IPS-11a (cell line): ENCODE measurements around the gene GNPNAT1.

Experiments
- H3K4me3 ChIP-seq: one replicate; pipeline ENCODE4 v1.5.1; 2013; ENCODE audit warnings: low read depth, low read length, control low read depth

The GNPNAT1 gene

GRCh38 chr14:52791223-52792096, at the start of gene GNPNAT1:
Gene GNPNAT1 (minus strand): TSS chr14:52791607. CDS start chr14:52784650, 6,957 bp downstream.
- H3K4me3 ChIP-seq, result peak within 1 kb of the TSS; percentile 89

GRCh38 chr14:52840877-52841276, 49.5 kb upstream of the GNPNAT1 start:
- H3K4me3 ChIP-seq, result no peak overlapping the region

GRCh38 chr14:52837451-52837850, 46.0 kb upstream of the GNPNAT1 start:
- H3K4me3 ChIP-seq, result no peak overlapping the region

GRCh38 chr14:52836063-52836462, 44.7 kb upstream of the GNPNAT1 start:
- no peak overlapping the region for H3K4me3 ChIP-seq

- no peak overlapping the region for H3K4me3 ChIP-seq
Observed at GRCh38 chr14:52835122-52835903, 43.9 kb upstream of the GNPNAT1 start.

- no peak overlapping the region for H3K4me3 ChIP-seq
Observed at GRCh38 chr14:52834440-52834842, 43.0 kb upstream of the GNPNAT1 start.

GRCh38 chr14:52833891-52834290, 42.5 kb upstream of the GNPNAT1 start:
- H3K4me3 ChIP-seq, result no peak overlapping the region

- H3K4me3 ChIP-seq, result no peak overlapping the region
Observed at GRCh38 chr14:52829527-52830185, 38.2 kb upstream of the GNPNAT1 start.

GRCh38 chr14:52827426-52827825, 36.0 kb upstream of the GNPNAT1 start:
- no peak overlapping the region for H3K4me3 ChIP-seq

GRCh38 chr14:52825085-52825484, 33.7 kb upstream of the GNPNAT1 start:
- H3K4me3 ChIP-seq, result no peak overlapping the region

- no peak overlapping the region for H3K4me3 ChIP-seq
Observed at GRCh38 chr14:52824462-52824861, 33.1 kb upstream of the GNPNAT1 start.

GRCh38 chr14:52821805-52822250, 30.4 kb upstream of the GNPNAT1 start:
- H3K4me3 ChIP-seq, result no peak overlapping the region

- H3K4me3 ChIP-seq, result no peak overlapping the region
Observed at GRCh38 chr14:52808101-52808500, 16.7 kb upstream of the GNPNAT1 start.

GRCh38 chr14:52806115-52806514, 14.7 kb upstream of the GNPNAT1 start:
- no peak overlapping the region for H3K4me3 ChIP-seq

GRCh38 chr14:52802597-52802996, 11.2 kb upstream of the GNPNAT1 start:
- H3K4me3 ChIP-seq, result no peak overlapping the region

GRCh38 chr14:52801014-52801712, 9.8 kb upstream of the GNPNAT1 start:
- no peak overlapping the region for H3K4me3 ChIP-seq

- H3K4me3 ChIP-seq, result no peak overlapping the region
Observed at GRCh38 chr14:52798826-52799225, 7.4 kb upstream of the GNPNAT1 start.

GRCh38 chr14:52797653-52798052, 6.2 kb upstream of the GNPNAT1 start:
- H3K4me3 ChIP-seq, result no peak overlapping the region

- no peak overlapping the region for H3K4me3 ChIP-seq
Observed at GRCh38 chr14:52793061-52793460, 1.7 kb upstream of the GNPNAT1 start.

- H3K4me3 ChIP-seq, result peak overlapping the region; percentile 38
Observed at GRCh38 chr14:52792097-52792415, 649 bp upstream of the GNPNAT1 start.

- H3K4me3 ChIP-seq, result peak overlapping the region; percentile 89
Observed at GRCh38 chr14:52790756-52791222, 618 bp downstream of the GNPNAT1 start.
